ENCODE data around the gene VSX1. TPM values are rescaled to one million over a fixed set of nuclear protein-coding genes. Genes with fewer than 3 reads are reported as not detected.
A peak's percentile ranks its signal among the peaks of the same experiment; 100 is the strongest.

Gene VSX1
- total and polyA plus RNA-seq, 4 donors = 0.03 to 0.08 TPM; not detected in 2

DNA sequence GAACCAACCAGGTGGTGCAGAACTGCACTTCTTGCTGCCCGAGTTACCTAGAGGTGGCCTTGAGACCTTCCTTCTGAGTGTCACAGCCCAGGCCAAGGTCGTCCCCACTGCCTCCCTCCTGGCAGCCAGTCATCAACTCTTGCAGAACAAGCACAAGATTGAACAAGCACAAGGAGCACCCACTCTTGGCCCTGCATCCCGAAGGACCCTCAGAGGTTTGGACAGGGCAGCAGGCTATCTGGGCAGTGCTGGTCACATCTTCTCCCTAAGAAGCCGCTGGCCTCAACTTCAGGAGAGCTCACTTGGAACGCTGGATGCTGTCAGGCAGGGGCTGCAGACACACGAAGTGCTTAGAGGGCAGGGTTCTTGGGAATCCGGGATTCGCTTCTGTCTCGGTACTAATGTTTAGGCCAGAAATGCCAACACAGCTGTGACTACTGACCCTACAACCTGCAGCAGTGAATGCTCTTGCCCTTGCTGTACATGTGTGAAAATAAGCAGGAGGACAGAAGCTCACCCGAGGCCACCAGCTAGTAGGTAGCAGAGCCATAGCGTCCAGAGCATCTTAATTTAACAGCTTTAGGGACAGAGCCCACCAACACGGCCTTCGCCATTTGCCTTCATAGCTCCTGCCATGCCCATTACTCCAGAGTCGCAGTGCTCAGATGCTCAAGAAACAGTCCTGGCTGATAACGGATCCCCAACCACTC is 20.0 kb downstream of the VSX1 start:
- TF ChIP-seq, protein P1, sequence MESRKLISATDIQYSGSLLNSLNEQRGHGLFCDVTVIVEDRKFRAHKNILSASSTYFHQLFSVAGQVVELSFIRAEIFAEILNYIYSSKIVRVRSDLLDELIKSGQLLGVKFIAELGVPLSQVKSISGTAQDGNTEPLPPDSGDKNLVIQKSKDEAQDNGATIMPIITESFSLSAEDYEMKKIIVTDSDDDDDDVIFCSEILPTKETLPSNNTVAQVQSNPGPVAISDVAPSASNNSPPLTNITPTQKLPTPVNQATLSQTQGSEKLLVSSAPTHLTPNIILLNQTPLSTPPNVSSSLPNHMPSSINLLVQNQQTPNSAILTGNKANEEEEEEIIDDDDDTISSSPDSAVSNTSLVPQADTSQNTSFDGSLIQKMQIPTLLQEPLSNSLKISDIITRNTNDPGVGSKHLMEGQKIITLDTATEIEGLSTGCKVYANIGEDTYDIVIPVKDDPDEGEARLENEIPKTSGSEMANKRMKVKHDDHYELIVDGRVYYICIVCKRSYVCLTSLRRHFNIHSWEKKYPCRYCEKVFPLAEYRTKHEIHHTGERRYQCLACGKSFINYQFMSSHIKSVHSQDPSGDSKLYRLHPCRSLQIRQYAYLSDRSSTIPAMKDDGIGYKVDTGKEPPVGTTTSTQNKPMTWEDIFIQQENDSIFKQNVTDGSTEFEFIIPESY (IDR thresholded peaks at IDR 0.05) = no peak
- no peak for TF ChIP-seq HNF4A (conservative IDR thresholded peaks at IDR 0.05)
- TF ChIP-seq YY1 (IDR thresholded peaks at IDR 0.05) = no peak
- TF ChIP-seq RXRA (IDR thresholded peaks at IDR 0.05) = no peak
- TF ChIP-seq, protein P2, sequence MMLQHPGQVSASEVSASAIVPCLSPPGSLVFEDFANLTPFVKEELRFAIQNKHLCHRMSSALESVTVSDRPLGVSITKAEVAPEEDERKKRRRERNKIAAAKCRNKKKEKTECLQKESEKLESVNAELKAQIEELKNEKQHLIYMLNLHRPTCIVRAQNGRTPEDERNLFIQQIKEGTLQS (IDR thresholded peaks at IDR 0.05) = no peak
- no peaks in the 10 kb centered on the region for H3K9me3 ChIP-seq (ENCODE audit: control insufficient read depth in 4 of 4, low read length in 3 of 4)
- DNase-seq (ENCODE audit: low spot score) = no peak
- no peak overlapping the region for H3K4me3 ChIP-seq (ENCODE audit: low read depth in 1 of 3, low read length in 3 of 3)
- no peak overlapping the region for H3K27ac ChIP-seq (ENCODE audit: low read depth in 1 of 2, low read length in 2 of 2)
- peaks cover 2 to 37% (median 22%) of the 10 kb centered on the region in 4 donors for H3K4me1 ChIP-seq (ENCODE audit: control insufficient read depth in 4 of 4, insufficient read depth in 4 of 4, low read length in 3 of 4)
- no peaks in the 10 kb centered on the region for H3K36me3 ChIP-seq (ENCODE audit: control insufficient read depth in 4 of 4, insufficient read depth in 3 of 4, low read depth in 1 of 4, low read length in 3 of 4)
- WGBS = 93% methylated on average over 15 of the region's 15 CpGs
- H3K9ac ChIP-seq (ENCODE audit: low read depth in 1 of 2, low read length in 2 of 2) = no peak overlapping the region
- no peaks in the 10 kb centered on the region for H3K27me3 ChIP-seq (ENCODE audit: control insufficient read depth in 4 of 4, insufficient read depth in 4 of 4, low read length in 3 of 4)

DNA sequence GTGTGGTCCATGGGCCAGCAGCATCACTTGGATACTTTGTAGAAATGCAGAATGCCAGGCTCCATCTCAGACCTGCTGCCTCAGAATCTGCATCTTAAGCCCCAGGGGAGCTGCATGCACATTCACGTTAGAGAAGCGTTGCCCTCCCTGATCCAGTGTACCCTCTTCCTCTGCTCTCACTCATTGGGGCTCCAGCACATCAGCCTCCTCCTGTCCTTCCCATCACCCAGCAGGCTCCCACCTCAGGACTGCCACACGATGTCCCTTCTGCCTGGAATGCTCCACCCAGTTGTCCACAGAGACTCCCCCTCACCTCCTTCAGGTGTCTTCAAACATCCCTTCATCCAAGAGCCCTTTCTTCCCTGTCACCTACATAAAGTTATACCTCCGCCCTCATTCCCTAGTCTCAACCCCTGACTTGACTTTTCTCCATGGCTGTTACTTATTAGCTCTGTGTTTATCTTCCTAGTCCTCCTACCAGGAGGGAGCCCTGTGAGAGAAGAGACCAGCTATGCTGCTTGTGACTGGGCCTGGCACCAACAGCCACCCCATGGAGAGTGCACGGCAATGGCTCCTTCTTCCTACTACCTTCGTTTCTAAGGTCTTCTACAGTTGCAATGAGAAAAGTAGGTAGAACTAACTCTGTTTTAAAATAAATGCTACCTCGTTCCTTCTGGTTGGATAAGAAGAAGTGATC is 20.7 kb downstream of the VSX1 start:
- Histone ChIP-seq H3K9me3 (ENCODE audit: control insufficient read depth in 4 of 4, low read length in 3 of 4) (no peaks in the 10 kb centered on the region), H3K36me3 (ENCODE audit: control insufficient read depth in 4 of 4, insufficient read depth in 3 of 4, low read depth in 1 of 4, low read length in 3 of 4) (no peaks in the 10 kb centered on the region), H3K27me3 (ENCODE audit: control insufficient read depth in 4 of 4, insufficient read depth in 4 of 4, low read length in 3 of 4) (no peaks in the 10 kb centered on the region), H3K27ac (ENCODE audit: low read depth in 1 of 2, low read length in 2 of 2) (no peak overlapping the region), H3K4me1 (ENCODE audit: control insufficient read depth in 4 of 4, insufficient read depth in 4 of 4, low read length in 3 of 4) (peaks cover 8 to 42% (median 25%) of the 10 kb centered on the region in 4 donors), H3K9ac (ENCODE audit: low read depth in 1 of 2, low read length in 2 of 2) (no peak overlapping the region), H3K4me3 (ENCODE audit: low read depth in 1 of 3, low read length in 3 of 3) (no peak overlapping the region)
- WGBS = 58% methylated on average over 7 of the region's 7 CpGs
- TF ChIP-seq GABPA (IDR thresholded peaks at IDR 0.05 in 1 of 2, conservative IDR thresholded peaks at IDR 0.05 in 1 of 2) (no peak), FOXA1 (IDR thresholded peaks at IDR 0.05) (no peak), NR2F2 (IDR thresholded peaks at IDR 0.05) (no peak), SP1 (IDR thresholded peaks at IDR 0.05) (peak; percentile 56), HNF4G (IDR thresholded peaks at IDR 0.05) (no peak), RAD21 (IDR thresholded peaks at IDR 0.05) (peak in 1 of 2 donors; percentile 15), FOXA2 (IDR thresholded peaks at IDR 0.05) (peak; percentile 34), HNF4A (conservative IDR thresholded peaks at IDR 0.05) (peak; percentile 19 to 36), RXRA (IDR thresholded peaks at IDR 0.05) (peak; percentile 40 to 71)
- TF ChIP-seq, protein P1 (IDR thresholded peaks at IDR 0.05) = no peak
- TF ChIP-seq, protein P3, sequence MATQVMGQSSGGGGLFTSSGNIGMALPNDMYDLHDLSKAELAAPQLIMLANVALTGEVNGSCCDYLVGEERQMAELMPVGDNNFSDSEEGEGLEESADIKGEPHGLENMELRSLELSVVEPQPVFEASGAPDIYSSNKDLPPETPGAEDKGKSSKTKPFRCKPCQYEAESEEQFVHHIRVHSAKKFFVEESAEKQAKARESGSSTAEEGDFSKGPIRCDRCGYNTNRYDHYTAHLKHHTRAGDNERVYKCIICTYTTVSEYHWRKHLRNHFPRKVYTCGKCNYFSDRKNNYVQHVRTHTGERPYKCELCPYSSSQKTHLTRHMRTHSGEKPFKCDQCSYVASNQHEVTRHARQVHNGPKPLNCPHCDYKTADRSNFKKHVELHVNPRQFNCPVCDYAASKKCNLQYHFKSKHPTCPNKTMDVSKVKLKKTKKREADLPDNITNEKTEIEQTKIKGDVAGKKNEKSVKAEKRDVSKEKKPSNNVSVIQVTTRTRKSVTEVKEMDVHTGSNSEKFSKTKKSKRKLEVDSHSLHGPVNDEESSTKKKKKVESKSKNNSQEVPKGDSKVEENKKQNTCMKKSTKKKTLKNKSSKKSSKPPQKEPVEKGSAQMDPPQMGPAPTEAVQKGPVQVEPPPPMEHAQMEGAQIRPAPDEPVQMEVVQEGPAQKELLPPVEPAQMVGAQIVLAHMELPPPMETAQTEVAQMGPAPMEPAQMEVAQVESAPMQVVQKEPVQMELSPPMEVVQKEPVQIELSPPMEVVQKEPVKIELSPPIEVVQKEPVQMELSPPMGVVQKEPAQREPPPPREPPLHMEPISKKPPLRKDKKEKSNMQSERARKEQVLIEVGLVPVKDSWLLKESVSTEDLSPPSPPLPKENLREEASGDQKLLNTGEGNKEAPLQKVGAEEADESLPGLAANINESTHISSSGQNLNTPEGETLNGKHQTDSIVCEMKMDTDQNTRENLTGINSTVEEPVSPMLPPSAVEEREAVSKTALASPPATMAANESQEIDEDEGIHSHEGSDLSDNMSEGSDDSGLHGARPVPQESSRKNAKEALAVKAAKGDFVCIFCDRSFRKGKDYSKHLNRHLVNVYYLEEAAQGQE (IDR thresholded peaks at IDR 0.05) = no peak
- TF ChIP-seq, protein P4, sequence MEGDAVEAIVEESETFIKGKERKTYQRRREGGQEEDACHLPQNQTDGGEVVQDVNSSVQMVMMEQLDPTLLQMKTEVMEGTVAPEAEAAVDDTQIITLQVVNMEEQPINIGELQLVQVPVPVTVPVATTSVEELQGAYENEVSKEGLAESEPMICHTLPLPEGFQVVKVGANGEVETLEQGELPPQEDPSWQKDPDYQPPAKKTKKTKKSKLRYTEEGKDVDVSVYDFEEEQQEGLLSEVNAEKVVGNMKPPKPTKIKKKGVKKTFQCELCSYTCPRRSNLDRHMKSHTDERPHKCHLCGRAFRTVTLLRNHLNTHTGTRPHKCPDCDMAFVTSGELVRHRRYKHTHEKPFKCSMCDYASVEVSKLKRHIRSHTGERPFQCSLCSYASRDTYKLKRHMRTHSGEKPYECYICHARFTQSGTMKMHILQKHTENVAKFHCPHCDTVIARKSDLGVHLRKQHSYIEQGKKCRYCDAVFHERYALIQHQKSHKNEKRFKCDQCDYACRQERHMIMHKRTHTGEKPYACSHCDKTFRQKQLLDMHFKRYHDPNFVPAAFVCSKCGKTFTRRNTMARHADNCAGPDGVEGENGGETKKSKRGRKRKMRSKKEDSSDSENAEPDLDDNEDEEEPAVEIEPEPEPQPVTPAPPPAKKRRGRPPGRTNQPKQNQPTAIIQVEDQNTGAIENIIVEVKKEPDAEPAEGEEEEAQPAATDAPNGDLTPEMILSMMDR (IDR thresholded peaks at IDR 0.05; ENCODE audit: low read depth, low read length, missing input control) = no peak
- no peak for DNase-seq (ENCODE audit: low spot score)
